Measurements from ENCODE around the gene KANK3. TPM values are rescaled to one million over a fixed set of nuclear protein-coding genes. Genes with fewer than 3 reads are reported as not detected.

KANK3 gene
- total and polyA plus RNA-seq, 9 of the 15 experiments (the other 6 are each of a cell fraction or from before 2014, with no cell fraction given) = 0.03 to 0.40 (median 0.08) TPM; not detected in 6

- peak; percentile 66; the same call in 1 of the 2 replicates for TF ChIP-seq HINFP (tag; conservative IDR thresholded peaks at IDR 0.05; ENCODE audit: low read depth)
- no peak for TF ChIP-seq ZNF174 (CRISPR knock-in tag; IDR thresholded peaks at IDR 0.05)
- TF ChIP-seq FOXK1 (CRISPR knock-in tag; IDR thresholded peaks at IDR 0.05; ENCODE audit: borderline replicate concordance) = no peak
- no peak for TF ChIP-seq ZNF57 (CRISPR knock-in tag; IDR thresholded peaks at IDR 0.05)
- TF ChIP-seq BRF1 (IDR thresholded peaks at IDR 0.05; ENCODE audit: borderline replicate concordance, extremely low read depth, insufficient read length) = no peak
- TF ChIP-seq TFAM (CRISPR knock-in tag; conservative IDR thresholded peaks at IDR 0.05) = no peak
- TF ChIP-seq ZNF395 (CRISPR knock-in tag; IDR thresholded peaks at IDR 0.05) = no peak
- no peak for TF ChIP-seq ARNT (IDR thresholded peaks at IDR 0.05)
- TF ChIP-seq RCOR1 (IDR thresholded peaks at IDR 0.05; ENCODE audit: borderline replicate concordance in 1 of 2, low read depth in 2 of 2, low read length in 2 of 2) = no peak
- no peak for TF ChIP-seq MED1 (CRISPR knock-in tag; IDR thresholded peaks at IDR 0.05; ENCODE audit: borderline replicate concordance)
- TF ChIP-seq IRF1 (CRISPR knock-in tag; IDR thresholded peaks at IDR 0.05; ENCODE audit: borderline replicate concordance) = no peak
- TF ChIP-seq KAT2B (IDR thresholded peaks at IDR 0.05; ENCODE audit: low read depth, low read length) = no peak
- no peak for TF ChIP-seq ZBTB34 (CRISPR knock-in tag; IDR thresholded peaks at IDR 0.05)
- TF ChIP-seq PHTF2 (CRISPR knock-in tag; IDR thresholded peaks at IDR 0.05) = no peak
- no peak for TF ChIP-seq E2F1 (CRISPR knock-in tag; IDR thresholded peaks at IDR 0.05)
- TF ChIP-seq ZKSCAN3 (CRISPR knock-in tag; IDR thresholded peaks at IDR 0.05) = no peak
- no peak for TF ChIP-seq SPI1 (IDR thresholded peaks at IDR 0.05; ENCODE audit: borderline replicate concordance, low read depth, low read length)
- TF ChIP-seq ZNF165 (CRISPR knock-in tag; IDR thresholded peaks at IDR 0.05; ENCODE audit: borderline replicate concordance) = no peak
- no peak for TF ChIP-seq MEIS2 (IDR thresholded peaks at IDR 0.05; ENCODE audit: partially characterized antibody)
- TF ChIP-seq NR3C1 (CRISPR knock-in tag; IDR thresholded peaks at IDR 0.05) = no peak
- TF ChIP-seq ZNF696 (CRISPR knock-in tag; conservative IDR thresholded peaks at IDR 0.05) = no peak
- no peak for TF ChIP-seq ZBTB1 (CRISPR knock-in tag; IDR thresholded peaks at IDR 0.05; ENCODE audit: borderline replicate concordance, low read depth)
- peak; percentile 93 for TF ChIP-seq ZNF311 (CRISPR knock-in tag; IDR thresholded peaks at IDR 0.05)
Measured at GRCh38 chr19:8386990-8387389, 43.9 kb upstream of the KANK3 start (continued).

All from K562 (cell line).